ENCODE measurements around the gene FRMD3. TPM values are rescaled to one million over a fixed set of nuclear protein-coding genes. Genes with fewer than 3 reads are reported as not detected.

Gene FRMD3
- total RNA-seq, 1 donor from 2014 or later = 0.65 TPM

DNA sequence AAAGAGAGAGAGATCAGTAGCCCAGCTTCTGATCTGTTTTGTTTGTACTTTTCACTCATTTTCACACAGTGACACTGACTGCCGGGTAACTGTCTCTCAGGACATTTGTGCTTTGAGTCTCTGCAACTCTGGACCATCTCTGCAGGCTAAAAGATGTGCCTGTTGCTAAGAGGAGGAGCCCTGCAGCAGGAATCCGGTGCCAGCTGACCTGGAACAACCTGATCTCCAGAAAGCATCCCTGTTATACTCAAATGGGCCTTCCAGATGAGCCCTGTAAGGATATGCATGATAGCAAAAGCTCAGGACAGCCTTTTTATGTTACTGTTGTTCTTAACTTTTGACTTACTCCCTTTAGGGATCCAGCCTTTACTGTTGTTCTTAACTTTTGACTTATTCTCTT lies 304.6 kb downstream of the FRMD3 start:
- Mint-ChIP-seq H3K27me3 (no peaks in the 10 kb centered on the region), H3K4me3 (ENCODE audit: low read depth) (no peak overlapping the region), H3K9me3 (ENCODE audit: low read depth) (peaks cover 16% of the 10 kb centered on the region), H3K27ac (no peak overlapping the region), H3K36me3 (ENCODE audit: insufficient read depth) (peaks cover 23% of the 10 kb centered on the region), H3K4me1 (ENCODE audit: low read depth) (no peaks in the 10 kb centered on the region)
- no peak for DNase-seq (ENCODE audit: low spot score, unreplicated experiment)
- TF ChIP-seq, protein P1, sequence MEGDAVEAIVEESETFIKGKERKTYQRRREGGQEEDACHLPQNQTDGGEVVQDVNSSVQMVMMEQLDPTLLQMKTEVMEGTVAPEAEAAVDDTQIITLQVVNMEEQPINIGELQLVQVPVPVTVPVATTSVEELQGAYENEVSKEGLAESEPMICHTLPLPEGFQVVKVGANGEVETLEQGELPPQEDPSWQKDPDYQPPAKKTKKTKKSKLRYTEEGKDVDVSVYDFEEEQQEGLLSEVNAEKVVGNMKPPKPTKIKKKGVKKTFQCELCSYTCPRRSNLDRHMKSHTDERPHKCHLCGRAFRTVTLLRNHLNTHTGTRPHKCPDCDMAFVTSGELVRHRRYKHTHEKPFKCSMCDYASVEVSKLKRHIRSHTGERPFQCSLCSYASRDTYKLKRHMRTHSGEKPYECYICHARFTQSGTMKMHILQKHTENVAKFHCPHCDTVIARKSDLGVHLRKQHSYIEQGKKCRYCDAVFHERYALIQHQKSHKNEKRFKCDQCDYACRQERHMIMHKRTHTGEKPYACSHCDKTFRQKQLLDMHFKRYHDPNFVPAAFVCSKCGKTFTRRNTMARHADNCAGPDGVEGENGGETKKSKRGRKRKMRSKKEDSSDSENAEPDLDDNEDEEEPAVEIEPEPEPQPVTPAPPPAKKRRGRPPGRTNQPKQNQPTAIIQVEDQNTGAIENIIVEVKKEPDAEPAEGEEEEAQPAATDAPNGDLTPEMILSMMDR (IDR thresholded peaks at IDR 0.05; ENCODE audit: unreplicated experiment) = no peak

DNA sequence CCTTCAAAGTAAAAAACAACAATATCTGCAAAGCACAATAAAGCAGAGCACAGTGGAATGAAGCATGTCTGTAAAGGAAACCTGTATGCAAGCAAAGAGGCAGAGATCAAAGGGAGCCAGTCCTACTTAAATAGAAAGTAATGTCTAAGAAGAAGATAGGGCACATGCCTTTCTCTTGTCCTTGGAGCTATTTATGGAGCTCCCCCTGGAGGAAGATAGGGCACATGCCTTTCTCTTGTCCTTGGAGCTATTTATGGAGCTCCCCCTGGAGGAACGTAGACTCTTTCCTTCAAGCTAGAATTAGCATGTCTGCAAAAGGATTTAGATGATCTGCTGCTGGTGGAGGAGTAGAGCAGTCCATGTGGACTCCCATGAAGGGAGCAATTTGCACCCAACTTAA lies 307.2 kb downstream of the FRMD3 start:
- no peak for DNase-seq (ENCODE audit: low spot score, unreplicated experiment)
- H3K27me3 Mint-ChIP-seq = no peaks in the 10 kb centered on the region
- no peak overlapping the region for H3K4me3 Mint-ChIP-seq (ENCODE audit: low read depth)
- peaks cover 20% of the 10 kb centered on the region for H3K36me3 Mint-ChIP-seq (ENCODE audit: insufficient read depth)
- H3K4me1 Mint-ChIP-seq (ENCODE audit: low read depth) = no peaks in the 10 kb centered on the region
- TF ChIP-seq, protein P1 (IDR thresholded peaks at IDR 0.05; ENCODE audit: unreplicated experiment) = peak; percentile 29
- peaks cover 18% of the 10 kb centered on the region for H3K9me3 Mint-ChIP-seq (ENCODE audit: low read depth)
- no peak overlapping the region for H3K27ac Mint-ChIP-seq

DNA sequence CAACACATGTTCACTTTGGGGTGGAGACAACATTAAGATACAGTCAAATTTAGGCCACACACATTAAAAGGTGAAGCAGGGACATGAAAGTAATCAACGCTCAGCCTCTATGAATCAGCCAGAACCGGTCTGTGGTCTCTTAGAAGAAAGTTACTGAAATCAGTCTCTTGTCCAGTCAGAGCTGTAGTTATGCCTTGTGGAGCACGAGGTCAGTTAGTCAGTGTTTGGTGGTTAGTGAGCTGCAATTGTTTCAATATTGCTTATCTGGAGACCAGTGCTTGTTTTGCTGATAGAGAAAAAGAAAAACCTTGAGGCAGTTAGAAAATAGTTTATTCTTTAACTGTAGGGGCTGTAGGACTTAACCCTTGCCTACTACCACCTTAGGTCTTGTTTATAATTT lies 317.5 kb downstream of the FRMD3 start:
- peak overlapping the region; percentile 96 for H3K27ac Mint-ChIP-seq
- H3K4me3 Mint-ChIP-seq (ENCODE audit: low read depth) = peak overlapping the region; percentile 93

DNA sequence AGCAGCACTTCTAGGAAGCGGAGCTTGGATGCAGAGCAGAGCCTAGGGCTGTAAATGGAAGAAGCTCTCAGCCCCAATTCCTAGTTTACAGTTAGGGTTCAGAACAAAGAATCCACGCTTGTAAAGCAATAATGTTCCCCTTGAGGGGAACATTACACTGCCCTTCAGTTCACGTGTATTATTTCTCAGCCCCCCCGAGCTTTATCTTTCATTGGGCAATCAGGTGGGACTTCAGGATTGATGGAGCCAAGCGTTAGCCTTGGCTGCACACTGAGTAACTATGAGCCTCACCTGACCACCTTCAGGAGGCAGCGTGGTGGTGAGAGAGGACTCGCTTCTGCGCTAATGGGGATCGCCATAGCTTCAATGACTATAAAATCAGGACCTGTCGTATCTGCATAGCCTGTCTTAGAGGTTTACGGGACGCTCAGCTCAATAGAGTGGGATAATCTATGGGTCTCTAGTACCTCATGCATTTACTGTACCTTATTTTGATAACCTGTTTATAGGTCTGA lies 318.2 kb downstream of the FRMD3 start:
- H3K4me3 Mint-ChIP-seq (ENCODE audit: low read depth) = peak overlapping the region; percentile 93
- peaks cover 8% of the 10 kb centered on the region for H3K36me3 Mint-ChIP-seq (ENCODE audit: insufficient read depth)
- peak overlapping the region; percentile 96 for H3K27ac Mint-ChIP-seq
- peaks cover 30% of the 10 kb centered on the region for H3K4me1 Mint-ChIP-seq (ENCODE audit: low read depth)
- peaks cover 12% of the 10 kb centered on the region for H3K9me3 Mint-ChIP-seq (ENCODE audit: low read depth)
- TF ChIP-seq, protein P1 (IDR thresholded peaks at IDR 0.05; ENCODE audit: unreplicated experiment) = no peak
- no peak for DNase-seq (ENCODE audit: low spot score, unreplicated experiment)
- H3K27me3 Mint-ChIP-seq = no peaks in the 10 kb centered on the region

More for the DNA sequence above, 317.5 kb downstream of the FRMD3 start:
- no peaks in the 10 kb centered on the region for H3K27me3 Mint-ChIP-seq
- H3K36me3 Mint-ChIP-seq (ENCODE audit: insufficient read depth) = peaks cover 6% of the 10 kb centered on the region
- H3K9me3 Mint-ChIP-seq (ENCODE audit: low read depth) = peaks cover 8% of the 10 kb centered on the region
- TF ChIP-seq, protein P1 (IDR thresholded peaks at IDR 0.05; ENCODE audit: unreplicated experiment) = no peak
- no peak for DNase-seq (ENCODE audit: low spot score, unreplicated experiment)
- H3K4me1 Mint-ChIP-seq (ENCODE audit: low read depth) = peaks cover 30% of the 10 kb centered on the region

DNA sequence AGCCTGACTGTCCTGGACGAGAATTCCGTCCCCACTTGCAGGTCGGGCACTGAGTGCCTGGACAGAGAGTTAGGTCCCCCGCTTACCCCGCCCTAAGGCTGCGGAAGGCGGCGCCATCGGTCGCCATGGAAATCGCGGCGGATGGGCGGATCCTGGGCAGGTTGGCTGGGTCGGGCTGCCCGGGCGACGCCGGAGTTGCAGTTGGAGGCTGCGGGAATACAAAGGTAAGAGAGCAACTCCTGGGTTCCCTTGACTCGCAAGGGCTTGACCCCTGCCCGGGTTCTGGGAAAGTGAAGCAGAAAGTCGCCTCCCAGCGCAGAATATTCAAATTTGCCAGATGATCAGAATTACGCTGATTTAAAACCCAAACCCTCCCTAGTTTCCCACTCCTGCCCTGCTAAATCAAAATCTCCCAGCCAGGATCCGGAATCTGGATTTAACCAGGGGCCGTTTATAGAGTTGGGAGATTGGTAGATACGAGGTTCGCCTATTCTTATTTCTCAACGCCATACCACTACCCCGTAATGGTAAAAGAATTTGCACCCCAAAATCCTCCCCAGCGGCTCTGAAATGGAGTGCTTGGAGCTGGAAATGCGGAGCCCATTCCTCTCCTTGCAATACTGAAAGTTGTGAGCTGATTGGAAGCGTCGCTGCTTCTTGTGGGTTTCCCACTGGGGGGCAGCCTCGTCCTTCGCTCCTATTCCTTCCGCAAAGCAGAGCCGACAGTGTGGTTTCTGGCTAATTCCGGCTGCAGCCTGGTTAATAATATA lies 318.9 kb downstream of the FRMD3 start:
- peak overlapping the region; percentile 96 for H3K27ac Mint-ChIP-seq
- H3K36me3 Mint-ChIP-seq (ENCODE audit: insufficient read depth) = peaks cover 8% of the 10 kb centered on the region
- peaks cover 15% of the 10 kb centered on the region for H3K9me3 Mint-ChIP-seq (ENCODE audit: low read depth)
- H3K4me3 Mint-ChIP-seq (ENCODE audit: low read depth) = peak overlapping the region; percentile 93
- H3K27me3 Mint-ChIP-seq = no peaks in the 10 kb centered on the region
- TF ChIP-seq, protein P1 (IDR thresholded peaks at IDR 0.05; ENCODE audit: unreplicated experiment) = peak; percentile 66
- DNase-seq (ENCODE audit: low spot score, unreplicated experiment) = peak; percentile 65
- peaks cover 30% of the 10 kb centered on the region for H3K4me1 Mint-ChIP-seq (ENCODE audit: low read depth)

Data from progenitor cell of endocrine pancreas (in vitro differentiated cells).